Tibial nerve (tissue), 4 donors: ENCODE results near the gene CYS1. TPM values are rescaled to one million over a fixed set of nuclear protein-coding genes. Genes with fewer than 3 reads are reported as not detected.
A peak's percentile ranks its signal among the peaks of the same experiment; 100 is the strongest.

Source experiments
- DNase-seq, 2 donors: peaks; one replicate each; pipeline ENCODE4 v3.0.0-alpha.2; 2019; ENCODE audit warnings: low spot score in 2 of 2
- H3K27ac ChIP-seq, 4 donors: fragments of 200-600 bp; sonication (generic) in 3 of 4; one replicate each; pipeline ENCODE4 v1.5.1; 2017 to 2019; ENCODE audit warnings: mild to moderate bottlenecking in 1 of 4
- H3K27me3 ChIP-seq, 2 donors: fragments of 200-600 bp; sonication (generic) in 1 of 2; one replicate each; pipeline versions ENCODE4 v1.5.1 to v1.6.0; 2017 to 2019
- H3K36me3 ChIP-seq, 3 donors: fragments of 200-600 bp; sonication (generic); one replicate each; pipeline ENCODE4 v1.5.1; 2018 to 2019
- H3K4me1 ChIP-seq, 4 donors: fragments of 200-600 bp; sonication (generic) in 3 of 4; one replicate each; pipeline ENCODE4 v1.5.1; 2017 to 2019
- H3K4me3 ChIP-seq, 4 donors: fragments of 200-600 bp; sonication (generic) in 3 of 4; one replicate each; pipeline ENCODE4 v1.5.1; 2017 to 2019; ENCODE audit warnings: mild to moderate bottlenecking in 1 of 4, moderate library complexity in 1 of 4
- H3K9me3 ChIP-seq, 4 donors: fragments of 200-600 bp; sonication (generic) in 3 of 4; one replicate each; pipeline ENCODE4 v1.5.1; 2017 to 2019
- EP300 ChIP-seq, 2 donors: sonication (generic); formaldehyde crosslinking; IDR thresholded peaks; one replicate each; pipeline ENCODE4 v1.6.1; 2017; ENCODE audit warnings: antibody characterized with exemption in 2 of 2, mild to moderate bottlenecking in 1 of 2
- POLR2A ChIP-seq, 2 donors: fragments of 450-650 bp; IDR thresholded peaks; one replicate each; pipeline ENCODE4 v1.6.1; 2017; ENCODE audit warnings: antibody characterized with exemption in 2 of 2, mild to moderate bottlenecking in 2 of 2, moderate library complexity in 2 of 2
- WGBS, 2 donors: methylation state at CpG; one replicate each; pipeline ENCODE4 v1.1.5; 2018; 5-methylcytosine and 5-hydroxymethylcytosine counted together
- total RNA-seq, 4 donors: library from RNA; depleted of rRNA; stranded (reverse); fragments of >200 nt; gene quantifications; one replicate each; pipeline ENCODE4 v1.1.0, GENCODE V29; 2016
- TF ChIP-seq, protein P1 (sequence below), 5 experiments: fragments of 200-600 bp in 3 of 5; fragments of 450-650 bp in 2 of 5; sonication (generic) in 3 of 5; IDR thresholded peaks; one replicate each; pipeline ENCODE4 v1.5.1; 2016 to 2019; ENCODE audit warnings: antibody characterized with exemption in 5 of 5, mild to moderate bottlenecking in 3 of 5, moderate library complexity in 2 of 5

Gene CYS1
- total RNA-seq, 4 donors from 2014 or later: 2.7 to 17.5 (median 10.9) TPM

DNA sequence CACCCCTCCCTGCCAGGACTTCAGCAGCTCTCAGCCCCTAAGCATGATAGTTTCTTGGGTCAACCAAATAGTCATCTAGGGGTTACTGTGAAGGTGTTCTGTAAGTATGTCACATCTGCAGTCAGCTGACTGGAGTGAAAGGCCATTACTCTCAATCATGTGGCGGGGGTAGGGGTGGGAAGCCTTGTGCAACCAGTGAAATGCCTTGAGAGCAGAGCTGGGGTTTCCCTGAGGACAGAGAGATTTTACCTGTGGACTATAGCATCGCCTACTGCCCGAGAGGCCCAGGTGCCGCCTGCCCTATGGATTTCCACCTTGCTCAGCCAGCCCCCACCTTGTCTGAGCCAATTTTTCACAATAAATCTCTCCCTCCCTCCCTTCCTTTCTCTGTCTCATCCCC is 57.8 kb downstream of the CYS1 start:
- H3K9me3 ChIP-seq: no peaks in the 10 kb centered on the region
- H3K27ac ChIP-seq: no peak overlapping the region
- DNase-seq: no peak
- WGBS, 2 donors: 93 to 94% methylated on average over 4 of the region's 4 CpGs
- TF ChIP-seq POLR2A (IDR thresholded peaks at IDR 0.05): no peak
- TF ChIP-seq, protein P1, sequence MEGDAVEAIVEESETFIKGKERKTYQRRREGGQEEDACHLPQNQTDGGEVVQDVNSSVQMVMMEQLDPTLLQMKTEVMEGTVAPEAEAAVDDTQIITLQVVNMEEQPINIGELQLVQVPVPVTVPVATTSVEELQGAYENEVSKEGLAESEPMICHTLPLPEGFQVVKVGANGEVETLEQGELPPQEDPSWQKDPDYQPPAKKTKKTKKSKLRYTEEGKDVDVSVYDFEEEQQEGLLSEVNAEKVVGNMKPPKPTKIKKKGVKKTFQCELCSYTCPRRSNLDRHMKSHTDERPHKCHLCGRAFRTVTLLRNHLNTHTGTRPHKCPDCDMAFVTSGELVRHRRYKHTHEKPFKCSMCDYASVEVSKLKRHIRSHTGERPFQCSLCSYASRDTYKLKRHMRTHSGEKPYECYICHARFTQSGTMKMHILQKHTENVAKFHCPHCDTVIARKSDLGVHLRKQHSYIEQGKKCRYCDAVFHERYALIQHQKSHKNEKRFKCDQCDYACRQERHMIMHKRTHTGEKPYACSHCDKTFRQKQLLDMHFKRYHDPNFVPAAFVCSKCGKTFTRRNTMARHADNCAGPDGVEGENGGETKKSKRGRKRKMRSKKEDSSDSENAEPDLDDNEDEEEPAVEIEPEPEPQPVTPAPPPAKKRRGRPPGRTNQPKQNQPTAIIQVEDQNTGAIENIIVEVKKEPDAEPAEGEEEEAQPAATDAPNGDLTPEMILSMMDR (IDR thresholded peaks at IDR 0.05): no peak
- no peak for TF ChIP-seq EP300 (IDR thresholded peaks at IDR 0.05)
- no peaks in the 10 kb centered on the region for H3K27me3 ChIP-seq
- H3K36me3 ChIP-seq: no peaks in the 10 kb centered on the region
- no peak overlapping the region for H3K4me3 ChIP-seq
- H3K4me1 ChIP-seq: no peaks in the 10 kb centered on the region

DNA sequence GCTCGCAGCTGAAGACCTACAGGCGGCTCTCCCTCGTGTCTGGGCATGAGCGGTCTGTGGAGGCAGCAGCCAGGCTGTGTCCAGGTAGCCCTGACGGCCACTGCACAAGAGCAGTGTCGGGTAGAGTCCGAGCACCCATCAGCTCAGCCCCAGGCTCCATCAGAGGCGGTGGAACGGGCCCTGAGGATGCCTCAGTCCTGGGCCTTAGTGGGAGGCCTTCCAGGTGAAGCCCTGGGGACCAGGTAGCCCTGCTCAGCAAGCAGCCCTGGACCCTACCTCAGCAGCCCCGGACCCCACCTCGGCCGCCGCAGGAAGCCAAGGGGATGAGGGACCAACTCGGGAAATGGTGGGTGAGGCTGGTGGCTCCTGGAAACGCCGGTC is 58.2 kb downstream of the CYS1 start:
- DNase-seq: no peak
- H3K4me1 ChIP-seq: no peaks in the 10 kb centered on the region
- no peak overlapping the region for H3K27ac ChIP-seq
- no peaks in the 10 kb centered on the region for H3K27me3 ChIP-seq
- TF ChIP-seq, protein P1 (IDR thresholded peaks at IDR 0.05): no peak
- no peak for TF ChIP-seq EP300 (IDR thresholded peaks at IDR 0.05)
- no peak for TF ChIP-seq POLR2A (IDR thresholded peaks at IDR 0.05)
- H3K4me3 ChIP-seq: no peak overlapping the region
- whole genome bisulfite sequencing, 2 donors: 86 to 94% methylated on average over 7 to 8 of the region's 16 CpGs
- peaks cover 0 to 1% (median 0%) of the 10 kb centered on the region in 4 donors for H3K9me3 ChIP-seq
- H3K36me3 ChIP-seq: no peaks in the 10 kb centered on the region

DNA sequence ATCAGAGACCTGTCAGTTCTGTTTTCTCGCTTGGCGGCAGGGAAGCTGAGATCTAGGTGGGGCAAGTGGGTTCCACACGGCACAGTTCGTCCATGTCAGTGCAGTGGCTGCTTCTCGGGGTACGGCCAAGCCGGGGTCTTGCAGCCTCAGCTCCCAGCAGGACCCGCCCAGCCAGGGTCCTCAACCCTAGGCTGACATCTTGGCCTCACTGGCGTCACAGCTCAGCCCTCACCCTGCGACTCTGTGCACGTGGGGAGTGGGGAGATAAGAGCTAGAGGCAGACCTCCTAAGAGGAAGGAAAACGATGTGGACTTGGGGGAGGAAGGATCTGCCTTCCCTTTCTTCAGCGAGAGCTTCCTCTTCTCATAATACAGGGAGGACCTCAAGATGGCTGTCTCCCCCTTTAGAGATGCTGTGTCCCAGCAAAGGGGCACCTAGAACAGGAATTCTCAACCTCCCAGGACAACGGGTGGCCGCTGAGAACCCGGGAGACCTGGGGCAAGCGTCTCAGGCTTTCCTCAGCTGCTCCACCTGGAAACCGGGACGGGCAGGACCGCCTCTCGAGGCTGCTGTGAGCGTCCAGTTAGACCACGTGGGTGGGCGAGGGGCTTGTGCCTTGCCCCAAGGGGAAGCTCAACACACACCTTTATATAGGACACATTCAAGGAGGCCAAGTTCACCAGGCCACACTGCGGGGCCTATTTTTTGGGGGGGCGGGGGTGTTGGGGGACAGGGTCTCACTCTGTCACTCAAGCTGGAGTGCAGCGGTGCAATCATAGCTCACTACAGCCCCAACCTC is 60.4 kb downstream of the CYS1 start:
- no peak for DNase-seq

DNA sequence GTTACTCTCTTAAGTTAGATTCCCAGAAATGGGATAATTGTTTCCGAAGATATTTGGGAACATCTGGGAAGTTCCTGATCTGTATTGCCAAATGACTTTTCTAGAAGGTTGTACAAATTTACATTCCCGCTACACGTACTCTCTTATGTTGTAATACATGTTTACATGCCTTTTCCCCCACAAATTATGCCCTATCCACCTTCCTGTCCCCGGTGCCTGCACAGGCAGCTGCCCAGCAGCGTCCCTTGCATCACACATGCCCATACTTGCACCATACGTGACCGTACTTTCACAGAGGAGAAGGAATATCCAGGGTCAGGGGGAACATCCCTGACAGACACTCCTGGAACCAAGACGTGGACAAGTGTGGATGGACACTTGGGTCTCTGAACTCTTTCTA is 61.0 kb downstream of the CYS1 start:
- Histone ChIP-seq H3K27me3 (no peaks in the 10 kb centered on the region), H3K36me3 (no peaks in the 10 kb centered on the region), H3K4me1 (no peaks in the 10 kb centered on the region), H3K27ac (no peak overlapping the region), H3K4me3 (no peak overlapping the region), H3K9me3 (peaks cover 0 to 4% (median 0%) of the 10 kb centered on the region in 4 donors)
- TF ChIP-seq, protein P1 (IDR thresholded peaks at IDR 0.05): no peak
- TF ChIP-seq EP300 (IDR thresholded peaks at IDR 0.05): peak in 1 of 2 donors; percentile 31
- 70 to 73% methylated on average over 8 of the region's 8 CpGs for WGBS, 2 donors
- no peak for DNase-seq

More for the DNA sequence above, 60.4 kb downstream of the CYS1 start:
- H3K4me1 ChIP-seq: no peaks in the 10 kb centered on the region
- H3K4me3 ChIP-seq: no peak overlapping the region
- no peak overlapping the region for H3K27ac ChIP-seq
- 83 to 86% methylated on average over 19 to 24 of the region's 27 CpGs for WGBS, 2 donors
- H3K36me3 ChIP-seq: no peaks in the 10 kb centered on the region
- no peaks in the 10 kb centered on the region for H3K27me3 ChIP-seq
- TF ChIP-seq POLR2A (IDR thresholded peaks at IDR 0.05) (no peak), EP300 (IDR thresholded peaks at IDR 0.05) (no peak)
- TF ChIP-seq, protein P1 (IDR thresholded peaks at IDR 0.05): no peak
- H3K9me3 ChIP-seq: peaks cover 0 to 4% (median 0%) of the 10 kb centered on the region in 4 donors

DNA sequence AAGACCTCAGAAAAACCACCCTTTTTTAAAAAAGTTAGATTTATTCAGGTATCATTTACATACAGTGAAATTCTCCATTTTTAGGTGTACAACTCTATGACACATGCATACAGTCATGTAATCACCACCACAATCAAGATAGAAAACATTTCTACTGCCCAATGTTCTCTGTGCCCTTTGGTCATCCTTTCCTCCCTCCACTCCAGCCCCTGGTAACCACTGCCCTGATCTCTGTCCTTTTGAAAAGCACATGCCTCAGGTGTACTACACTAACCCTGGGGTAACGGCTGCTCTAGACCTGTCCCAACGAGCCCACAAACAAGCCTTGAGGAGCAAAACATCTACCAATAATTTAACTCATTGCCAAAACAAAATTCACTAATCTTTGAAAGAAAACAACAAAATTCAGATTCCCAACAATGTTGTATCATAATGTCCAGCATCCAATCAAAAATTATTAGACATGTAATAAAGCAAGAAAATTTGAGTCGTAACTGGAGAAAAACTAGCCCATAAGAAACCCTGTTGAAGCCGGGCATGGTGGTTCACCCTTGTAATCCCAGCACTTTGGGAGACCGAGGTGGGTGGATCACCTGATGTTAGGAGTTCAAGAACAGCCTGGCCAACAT is 62.8 kb downstream of the CYS1 start:
- 89 to 91% methylated on average over 5 of the region's 5 CpGs for WGBS, 2 donors
- H3K4me1 ChIP-seq: no peaks in the 10 kb centered on the region
- no peak overlapping the region for H3K4me3 ChIP-seq
- H3K27me3 ChIP-seq: no peaks in the 10 kb centered on the region
- no peak for TF ChIP-seq POLR2A (IDR thresholded peaks at IDR 0.05)
- TF ChIP-seq, protein P1 (IDR thresholded peaks at IDR 0.05): no peak
- no peak for TF ChIP-seq EP300 (IDR thresholded peaks at IDR 0.05)
- H3K27ac ChIP-seq: no peak overlapping the region
- DNase-seq: no peak
- H3K9me3 ChIP-seq: peaks cover 0 to 4% (median 0%) of the 10 kb centered on the region in 4 donors
- H3K36me3 ChIP-seq: no peaks in the 10 kb centered on the region
